Heart right ventricle (tissue), 16 donors: Measurements from ENCODE around the gene DERA. TPM values are rescaled to one million over a fixed set of nuclear protein-coding genes. Genes with fewer than 3 reads are reported as not detected.
"Not testable (repeated sequence)": the region's sequence is repeated elsewhere in the genome, so short reads cannot be mapped to it uniquely, and the experiment has no call there.

Experiments
- ATAC-seq, 8 donors: fragments of 200-7000 bp; cut with Tn5 transposase; one replicate each; pipeline ENCODE4 v1.9.1; 2020; ENCODE audit warnings: mild to moderate bottlenecking in 8 of 8, moderate library complexity in 8 of 8, moderate number of reproducible peaks in 1 of 8
- DNase-seq, 2 donors: peaks; one replicate each; pipeline ENCODE4 v3.0.0-alpha.2; 2020
- H3K27ac ChIP-seq, 10 donors: fragments of 200-600 bp; sonication (generic) in 2 of 10; one replicate each; pipeline versions ENCODE4 v1.5.0 to v1.8.0; 2020 to 2022; ENCODE audit warnings: mild to moderate bottlenecking in 3 of 10
- H3K27me3 ChIP-seq, 7 donors: fragments of 200-600 bp; one replicate each; pipeline ENCODE4 v1.8.0; 2021 to 2022; ENCODE audit warnings: mild to moderate bottlenecking in 2 of 7
- H3K36me3 ChIP-seq, 9 donors: fragments of 200-600 bp; sonication (generic) in 1 of 9; one replicate each; pipeline versions ENCODE4 v1.5.0 to v1.8.0; 2020 to 2022; ENCODE audit warnings: mild to moderate bottlenecking in 2 of 9
- H3K4me1 ChIP-seq, 9 donors: fragments of 200-600 bp; sonication (generic) in 1 of 9; one replicate each; pipeline versions ENCODE4 v1.5.0 to v1.8.0; 2020 to 2022; ENCODE audit warnings: mild to moderate bottlenecking in 4 of 9
- H3K4me3 ChIP-seq, 10 donors: fragments of 200-600 bp; sonication (generic) in 2 of 10; one replicate each; pipeline versions ENCODE4 v1.5.0 to v1.8.0; 2020 to 2022; ENCODE audit warnings: mild to moderate bottlenecking in 7 of 10, moderate library complexity in 2 of 10
- H3K9me3 ChIP-seq, 11 donors: fragments of 200-600 bp in 10 of 11; sonication (generic) in 2 of 11; one replicate each; pipeline versions ENCODE4 v1.5.0 to v1.8.0; 2013 to 2022; ENCODE audit warnings: mild to moderate bottlenecking in 2 of 11, control low read depth in 1 of 11, moderate library complexity in 1 of 11
- CTCF ChIP-seq, 9 donors: fragments of 200-600 bp; sonication (generic) in 2 of 9; IDR thresholded peaks; one replicate each; pipeline versions ENCODE4 v1.5.0 to v1.8.0; 2021 to 2022; ENCODE audit warnings: antibody characterized with exemption in 9 of 9, mild to moderate bottlenecking in 5 of 9, moderate library complexity in 1 of 9
- WGBS, 2 donors: extraction: QIAGEN DNeasy Blood & Tissue Kit; methylation state at CpG; one replicate each; pipeline ENCODE4 v1.1.7; 2013; ENCODE audit warnings: inconsistent platforms in 1 of 2; 5-methylcytosine and 5-hydroxymethylcytosine counted together
- intact Hi-C, 10 donors: fragments of 100-400 bp; cut with DNase I; formaldehyde crosslinking; loops; one replicate each; pipeline versions ENCODE4 v1.11.1 to v1.14.2; 2022
- polyA plus RNA-seq, 2 donors: library from polyadenylated mRNA; stranded (reverse); fragments of 200-250 nt; gene quantifications; one replicate each; pipeline ENCODE4 v1.2.3, GENCODE V29; 2013
- total RNA-seq, 10 donors: library from RNA; stranded (reverse); fragmentation: NEBNext Ultra II Directional in 3 of 10; extraction: Animal tissue kit (Norgen Biotek cat#: 25700) in 3 of 10; gene quantifications; one replicate each; pipeline versions ENCODE4 v1.2.1 to v1.2.4, GENCODE V29; 2021 to 2023
- donor health status: Arrhythmogenic right ventricular cardiomyopathy.
- donor health status: ischemic (EF 13 %, LVEDD 7.1; RV severe dilation, severe dysfunction).
- donor health status: healthy with polysubstance abuse.
- donor health status: DM: no; HTN: yes; CAD: no.
- donor health status: DM: no; HTN: no; CAD: no.
- donor health status: ischemic (EF 25% LVEDD 6.9; RV normal size, moderate dysfunction).
- donor health status: ischemic (EF 25% LVEDD 5.7; RV mildly dilated, moderate dysfunction).
- donor health status: healthy.
- donor health status: DM: yes; HTN: yes; CAD: no.
- donor health status: Ischemic cardiomyopathy.
- donor health status: ischemic (EF 35%, LVEDD 5.7; RV mildly dilated, moderate dysfunction).
- donor health status: nonischemic (EF 11% LVEDD 7.7; RV severe dilation, severe dysfunction).
- donor health status: DM: yes; HTN: yes; CAD: no.
- donor health status: PGD.
- donor health status: ischemic (EF 29% LVEDD 5.4; RV normal size, mild dysfunction).
- donor health status: nonischemic (EF 23%, LVEDD 6.1; RV moderate dilation, normal function).

Gene DERA
- total and polyA plus RNA-seq, 12 donors, result 14.6 to 23.8 (median 19.2) TPM

GRCh38 chr12:16046266-16046665 is 135.1 kb downstream of the DERA start:
- ATAC-seq, result no peak
- WGBS, 2 donors, result 91 to 96% methylated on average over 1 of the region's 1 CpG

GRCh38 chr12:16048511-16048910 is 137.4 kb downstream of the DERA start:
- no peak overlapping the region for H3K4me3 ChIP-seq
- no peaks in the 10 kb centered on the region for H3K4me1 ChIP-seq
- H3K36me3 ChIP-seq, result no peaks in the 10 kb centered on the region
- 83 to 89% methylated on average over 2 of the region's 2 CpGs for WGBS, 2 donors
- no peak overlapping the region for H3K27ac ChIP-seq
- peaks cover 0 to 40% (median 12%) of the 10 kb centered on the region in 11 donors for H3K9me3 ChIP-seq
- no peak for ATAC-seq
- H3K27me3 ChIP-seq, result no peaks in the 10 kb centered on the region
- intact Hi-C loops, result no loop called here
- no peak for DNase-seq
- TF ChIP-seq CTCF (IDR thresholded peaks at IDR 0.05), result no peak

More at GRCh38 chr12:16046266-16046665, 135.1 kb downstream of the DERA start:
- no peak for TF ChIP-seq CTCF (IDR thresholded peaks at IDR 0.05)
- no peaks in the 10 kb centered on the region for H3K36me3 ChIP-seq
- intact Hi-C loops, result no loop called here
- no peaks in the 10 kb centered on the region for H3K27me3 ChIP-seq
- no peaks in the 10 kb centered on the region for H3K4me1 ChIP-seq
- peaks cover 0 to 45% (median 22%) of the 10 kb centered on the region in 11 donors for H3K9me3 ChIP-seq
- H3K27ac ChIP-seq, result no peak overlapping the region
- no peak overlapping the region for H3K4me3 ChIP-seq
- DNase-seq, result no peak

- no peak for TF ChIP-seq CTCF (IDR thresholded peaks at IDR 0.05)
- intact Hi-C loops, result no loop called here
- H3K27ac ChIP-seq, result no peak overlapping the region
- ATAC-seq, result no peak
- WGBS, 2 donors, result 92 to 94% methylated on average over 6 of the region's 6 CpGs
- H3K4me3 ChIP-seq, result no peak overlapping the region
- H3K9me3 ChIP-seq, result peaks cover 0 to 29% (median 3%) of the 10 kb centered on the region in 11 donors
- H3K4me1 ChIP-seq, result no peaks in the 10 kb centered on the region
- no peaks in the 10 kb centered on the region for H3K27me3 ChIP-seq
- H3K36me3 ChIP-seq, result no peaks in the 10 kb centered on the region
- no peak for DNase-seq
Observed at GRCh38 chr12:16056910-16057309, 145.8 kb downstream of the DERA start.

GRCh38 chr12:16057351-16057751 is 146.2 kb downstream of the DERA start:
- intact Hi-C loops, H3K27me3 ChIP-seq, H3K27ac ChIP-seq, H3K4me3 ChIP-seq, H3K36me3 ChIP-seq, DNase-seq, ATAC-seq, H3K4me1 ChIP-seq: not testable (repeated sequence)
- H3K9me3 ChIP-seq, result peaks cover 0 to 27% (median 3%) of the 10 kb centered on the region in 11 donors
- WGBS, 2 donors, result 91 to 95% methylated on average over 28 to 34 of the region's 34 CpGs

- H3K27me3 ChIP-seq, result no peaks in the 10 kb centered on the region
- no peaks in the 10 kb centered on the region for H3K36me3 ChIP-seq
- no peak overlapping the region for H3K4me3 ChIP-seq
- no peak for TF ChIP-seq CTCF (IDR thresholded peaks at IDR 0.05)
- no peak for DNase-seq
- H3K4me1 ChIP-seq, result no peaks in the 10 kb centered on the region
- intact Hi-C loops, result no loop called here
- 95 to 98% methylated on average over 1 of the region's 1 CpG for WGBS, 2 donors
- ATAC-seq, result no peak
- no peak overlapping the region for H3K27ac ChIP-seq
- H3K9me3 ChIP-seq, result no peaks in the 10 kb centered on the region
Observed at GRCh38 chr12:16062611-16063010, 151.5 kb downstream of the DERA start.
